Activated T-cell treated with anti-CD3 and anti-CD28 coated beads, Interleukin-2, amount 50 U/mL, for 24 hours (primary cell): ENCODE results near the gene ANKRD66.
"Not testable (repeated sequence)": the region's sequence is repeated elsewhere in the genome, so short reads cannot be mapped to it uniquely, and the experiment has no call there.

Experiments
- DNase-seq: peaks from one replicate; pipeline ENCODE4 v3.0.0-alpha.2; 2020
- H3K27ac Mint-ChIP-seq: 2 replicates; pipeline ENCODE4 v1.8.0; 2020; ENCODE audit warnings: mild to moderate bottlenecking, mixed read lengths
- H3K27me3 Mint-ChIP-seq: 2 replicates; pipeline ENCODE4 v1.8.0; 2020; ENCODE audit warnings: mixed read lengths
- H3K36me3 Mint-ChIP-seq: 2 replicates; pipeline ENCODE4 v1.8.0; 2020; ENCODE audit warnings: low read depth, mixed read lengths
- H3K4me1 Mint-ChIP-seq: 2 replicates; pipeline ENCODE4 v1.8.0; 2020; ENCODE audit warnings: low read depth, mixed read lengths
- H3K4me3 Mint-ChIP-seq: 2 replicates; pipeline ENCODE4 v1.8.0; 2020; ENCODE audit warnings: mild to moderate bottlenecking, moderate library complexity, mixed read lengths
- H3K9me3 Mint-ChIP-seq: 2 replicates; pipeline ENCODE4 v1.8.0; 2020; ENCODE audit warnings: mixed read lengths

The ANKRD66 gene

GRCh38 chr6:46764961-46765360 is 18.2 kb downstream of the ANKRD66 start:
- no peak overlapping the region for H3K4me3 Mint-ChIP-seq
- peaks cover 24% of the 10 kb centered on the region for H3K27me3 Mint-ChIP-seq
- no peaks in the 10 kb centered on the region for H3K9me3 Mint-ChIP-seq
- no peaks in the 10 kb centered on the region for H3K4me1 Mint-ChIP-seq
- no peaks in the 10 kb centered on the region for H3K36me3 Mint-ChIP-seq
- no peak for DNase-seq
- no peak overlapping the region for H3K27ac Mint-ChIP-seq

DNA sequence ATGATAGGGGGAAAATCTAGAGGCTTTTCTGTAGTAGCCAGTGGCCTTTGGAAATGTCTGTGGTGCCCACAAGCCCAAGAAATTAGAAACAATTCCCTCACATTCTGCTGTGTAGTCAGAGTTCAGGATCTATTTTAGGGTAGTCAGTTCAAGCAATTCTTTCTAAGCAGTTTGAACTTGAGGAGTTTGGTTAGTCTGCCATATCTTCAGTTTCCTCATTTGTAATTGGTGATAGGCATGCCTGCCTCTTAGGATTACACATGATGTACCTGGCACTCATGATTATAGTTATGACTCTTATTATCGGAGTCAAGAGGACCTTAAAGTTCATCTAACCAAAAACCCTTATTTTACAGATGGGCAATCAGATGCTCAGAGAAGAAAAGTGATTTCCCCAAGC is 25.3 kb downstream of the ANKRD66 start:
- H3K9me3 Mint-ChIP-seq = no peaks in the 10 kb centered on the region
- H3K4me3 Mint-ChIP-seq = no peak overlapping the region
- no peaks in the 10 kb centered on the region for H3K4me1 Mint-ChIP-seq
- DNase-seq = no peak
- peaks cover 12% of the 10 kb centered on the region for H3K27me3 Mint-ChIP-seq
- no peak overlapping the region for H3K27ac Mint-ChIP-seq
- H3K36me3 Mint-ChIP-seq = no peaks in the 10 kb centered on the region

DNA sequence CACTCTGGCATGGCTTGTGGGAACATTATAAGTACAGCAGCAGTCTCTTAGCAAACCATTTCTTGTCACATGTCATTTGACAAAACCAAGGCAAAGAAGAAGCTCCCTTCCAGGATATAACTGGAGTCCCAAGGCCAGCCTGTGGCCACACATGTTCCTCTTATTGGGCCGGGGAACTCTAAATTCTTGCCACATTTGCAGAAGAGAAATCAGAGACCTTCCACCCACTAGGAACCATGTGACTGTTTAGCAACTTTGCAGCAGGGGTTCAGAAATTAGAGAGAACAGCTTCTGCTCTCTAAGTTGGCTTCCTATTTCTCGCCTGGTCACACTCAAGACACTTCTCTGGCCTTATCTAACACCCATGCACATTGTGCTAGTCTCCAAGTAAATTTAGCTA is 26.0 kb downstream of the ANKRD66 start:
- Mint-ChIP-seq H3K36me3 (no peaks in the 10 kb centered on the region), H3K27me3 (peaks cover 9% of the 10 kb centered on the region), H3K4me1 (no peaks in the 10 kb centered on the region), H3K4me3 (no peak overlapping the region), H3K9me3 (no peaks in the 10 kb centered on the region), H3K27ac (no peak overlapping the region)
- DNase-seq = no peak

- no peak overlapping the region for H3K4me3 Mint-ChIP-seq
- no peaks in the 10 kb centered on the region for H3K9me3 Mint-ChIP-seq
- peaks cover 8% of the 10 kb centered on the region for H3K27me3 Mint-ChIP-seq
- no peak for DNase-seq
- no peaks in the 10 kb centered on the region for H3K4me1 Mint-ChIP-seq
- H3K36me3 Mint-ChIP-seq = no peaks in the 10 kb centered on the region
- H3K27ac Mint-ChIP-seq = no peak overlapping the region
Measured at GRCh38 chr6:46773201-46773855, 26.6 kb downstream of the ANKRD66 start.

- H3K27ac Mint-ChIP-seq, DNase-seq, H3K9me3 Mint-ChIP-seq, H3K36me3 Mint-ChIP-seq, H3K4me1 Mint-ChIP-seq, H3K4me3 Mint-ChIP-seq: not testable (repeated sequence)
- peaks cover 10% of the 10 kb centered on the region for H3K27me3 Mint-ChIP-seq
Measured at GRCh38 chr6:46774736-46775135, 28.0 kb downstream of the ANKRD66 start.

- Mint-ChIP-seq H3K27ac (no peak overlapping the region), H3K27me3 (peaks cover 12% of the 10 kb centered on the region), H3K36me3 (no peaks in the 10 kb centered on the region), H3K4me3 (no peak overlapping the region), H3K4me1 (no peaks in the 10 kb centered on the region), H3K9me3 (no peaks in the 10 kb centered on the region)
- no peak for DNase-seq
Measured at GRCh38 chr6:46776070-46776712, 29.5 kb downstream of the ANKRD66 start.

DNA sequence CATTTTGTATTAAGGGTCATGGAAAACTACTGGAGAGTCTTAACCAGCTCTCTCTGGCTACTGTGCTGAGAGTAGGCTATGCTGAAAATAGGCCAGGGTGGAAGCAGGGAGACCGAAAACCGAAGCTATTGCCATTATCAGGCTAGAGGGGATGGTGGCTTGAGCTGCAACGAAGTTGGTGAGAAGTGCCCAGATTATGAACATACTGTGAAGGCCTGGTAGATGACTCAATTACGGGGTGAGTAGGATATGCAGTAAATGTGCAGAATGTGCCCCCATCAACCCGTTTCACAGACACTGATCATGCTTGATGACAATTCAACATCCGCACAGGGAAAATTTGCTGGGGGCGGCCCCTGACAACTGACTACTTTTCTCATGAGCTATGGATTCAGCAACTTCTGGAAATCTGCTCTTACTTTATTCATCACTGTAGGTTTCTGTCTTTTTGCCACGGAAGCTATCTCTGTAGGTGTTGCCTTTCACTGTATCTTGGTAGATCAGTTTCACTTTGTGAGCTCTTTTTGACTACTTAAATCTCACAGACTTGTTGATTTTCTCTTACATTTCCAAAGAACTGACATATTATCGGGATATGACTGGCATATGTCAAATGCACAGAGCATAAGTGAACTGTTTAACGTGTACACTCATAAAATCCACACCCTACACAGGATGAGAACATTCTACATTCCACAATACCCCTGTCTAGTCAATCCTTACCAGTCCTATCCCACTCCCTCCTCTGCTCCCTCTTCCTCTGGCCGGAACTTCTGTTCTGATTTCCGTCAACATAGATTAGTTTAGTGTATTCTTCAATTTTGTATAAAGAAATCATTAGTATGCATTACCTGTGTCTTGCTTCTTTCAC is 31.0 kb downstream of the ANKRD66 start:
- DNase-seq = no peak
- Mint-ChIP-seq H3K4me3 (no peak overlapping the region), H3K27me3 (peaks cover 9% of the 10 kb centered on the region), H3K9me3 (no peaks in the 10 kb centered on the region), H3K36me3 (no peaks in the 10 kb centered on the region), H3K4me1 (no peaks in the 10 kb centered on the region), H3K27ac (no peak overlapping the region)

DNA sequence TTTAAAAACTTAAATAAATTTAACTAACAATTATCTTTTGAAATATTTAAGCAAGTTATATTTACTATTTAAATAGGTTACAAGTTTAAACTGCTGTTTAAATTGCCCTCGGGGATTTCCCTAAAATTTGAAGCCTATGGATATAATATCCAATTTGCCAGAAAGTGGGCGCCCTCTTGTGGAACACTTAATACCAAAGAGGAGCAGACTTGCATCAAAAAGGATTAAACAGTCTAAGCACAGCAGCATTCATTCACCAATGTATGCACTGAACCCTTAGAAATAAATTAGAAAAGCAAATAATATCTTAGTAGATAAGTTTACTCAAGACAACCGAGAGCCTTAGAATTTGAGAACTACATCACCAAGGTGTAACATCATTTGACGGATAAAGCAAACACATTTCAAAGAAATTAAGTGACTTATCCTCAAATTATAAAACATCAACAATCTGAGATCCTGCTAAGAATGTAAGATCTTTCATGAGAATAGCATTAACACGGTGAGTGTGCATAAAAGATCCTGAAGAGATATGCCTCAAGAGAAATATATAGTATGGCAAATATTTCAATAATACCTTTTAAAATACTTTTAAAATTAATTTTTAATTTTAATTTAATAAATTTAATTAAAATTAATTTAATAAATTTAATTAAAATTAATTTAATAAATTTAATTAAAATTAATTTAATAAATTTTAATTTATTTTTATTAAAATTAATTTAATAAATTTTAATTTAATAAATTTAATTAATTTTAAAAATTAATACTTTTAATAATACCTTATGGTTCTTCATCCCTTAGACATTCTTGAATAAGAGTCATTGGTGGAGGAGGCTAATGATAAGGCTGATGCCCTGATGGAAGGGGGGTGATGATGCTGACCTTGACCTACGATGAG is 35.0 kb downstream of the ANKRD66 start:
- Mint-ChIP-seq H3K9me3 (no peaks in the 10 kb centered on the region), H3K27me3 (peaks cover 15% of the 10 kb centered on the region), H3K36me3 (no peaks in the 10 kb centered on the region), H3K4me3 (no peak overlapping the region), H3K4me1 (no peaks in the 10 kb centered on the region), H3K27ac (no peak overlapping the region)
- no peak for DNase-seq

DNA sequence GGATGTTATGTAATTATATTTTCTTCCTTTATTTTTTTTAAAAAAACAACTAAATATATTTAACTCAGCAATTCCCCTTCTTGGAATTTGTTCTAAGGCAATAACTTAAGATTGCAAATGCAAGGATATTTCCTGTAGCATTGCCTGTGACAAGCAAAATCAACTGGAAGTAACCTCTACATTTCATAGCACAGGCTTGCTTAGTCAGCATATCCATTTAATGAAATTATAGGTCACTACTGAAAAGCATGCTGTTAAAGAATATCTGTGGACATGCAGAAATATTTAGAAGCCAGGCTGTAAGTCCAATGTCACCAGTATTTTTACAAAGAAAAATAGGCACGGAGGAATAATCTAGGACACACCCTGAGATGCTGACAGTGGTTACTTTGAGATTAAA is 37.8 kb downstream of the ANKRD66 start:
- DNase-seq = no peak
- Mint-ChIP-seq H3K36me3 (no peaks in the 10 kb centered on the region), H3K9me3 (no peaks in the 10 kb centered on the region), H3K27me3 (peaks cover 14% of the 10 kb centered on the region), H3K27ac (no peak overlapping the region), H3K4me1 (no peaks in the 10 kb centered on the region), H3K4me3 (no peak overlapping the region)

DNA sequence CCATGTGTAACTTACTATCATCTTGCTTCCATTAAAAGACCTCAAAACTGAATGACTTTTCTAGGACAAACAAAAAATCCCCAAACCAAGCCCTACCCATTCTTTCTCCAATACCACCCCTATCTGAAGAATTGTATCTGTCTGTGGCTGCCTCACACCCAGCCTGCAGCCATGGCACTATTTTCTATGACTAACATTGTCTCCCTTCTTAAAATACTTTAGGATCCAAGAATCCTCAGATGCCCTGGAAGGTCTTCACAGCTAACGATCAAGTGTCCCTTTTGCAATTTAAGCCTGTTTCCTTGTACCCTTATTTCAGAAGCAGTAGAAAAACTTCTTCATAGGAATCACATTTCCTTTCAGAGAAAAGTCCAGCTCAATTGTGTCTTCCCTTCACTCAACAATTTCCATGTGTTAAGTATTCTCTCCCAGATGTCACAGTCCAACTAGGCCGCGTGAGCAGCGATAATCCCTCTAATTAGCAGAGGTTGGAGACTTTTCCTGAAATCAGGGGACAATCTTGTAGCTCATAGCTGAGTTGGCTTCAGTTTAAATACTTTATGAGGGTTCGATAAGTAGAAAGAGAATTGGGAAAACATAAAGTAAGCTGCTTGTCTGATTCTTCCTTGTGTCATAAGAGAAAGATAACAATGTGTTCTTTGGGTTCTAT is 41.3 kb downstream of the ANKRD66 start:
- H3K4me3 Mint-ChIP-seq = no peak overlapping the region
- no peaks in the 10 kb centered on the region for H3K9me3 Mint-ChIP-seq
- H3K27me3 Mint-ChIP-seq = peaks cover 9% of the 10 kb centered on the region
- H3K36me3 Mint-ChIP-seq = no peaks in the 10 kb centered on the region
- no peak overlapping the region for H3K27ac Mint-ChIP-seq
- H3K4me1 Mint-ChIP-seq = no peaks in the 10 kb centered on the region
- DNase-seq = no peak

- Mint-ChIP-seq H3K27me3 (peaks cover 10% of the 10 kb centered on the region), H3K4me3 (no peak overlapping the region), H3K9me3 (no peaks in the 10 kb centered on the region), H3K4me1 (no peaks in the 10 kb centered on the region), H3K36me3 (no peaks in the 10 kb centered on the region), H3K27ac (no peak overlapping the region)
- DNase-seq = no peak
Measured at GRCh38 chr6:46788791-46789190, 42.1 kb downstream of the ANKRD66 start.

DNA sequence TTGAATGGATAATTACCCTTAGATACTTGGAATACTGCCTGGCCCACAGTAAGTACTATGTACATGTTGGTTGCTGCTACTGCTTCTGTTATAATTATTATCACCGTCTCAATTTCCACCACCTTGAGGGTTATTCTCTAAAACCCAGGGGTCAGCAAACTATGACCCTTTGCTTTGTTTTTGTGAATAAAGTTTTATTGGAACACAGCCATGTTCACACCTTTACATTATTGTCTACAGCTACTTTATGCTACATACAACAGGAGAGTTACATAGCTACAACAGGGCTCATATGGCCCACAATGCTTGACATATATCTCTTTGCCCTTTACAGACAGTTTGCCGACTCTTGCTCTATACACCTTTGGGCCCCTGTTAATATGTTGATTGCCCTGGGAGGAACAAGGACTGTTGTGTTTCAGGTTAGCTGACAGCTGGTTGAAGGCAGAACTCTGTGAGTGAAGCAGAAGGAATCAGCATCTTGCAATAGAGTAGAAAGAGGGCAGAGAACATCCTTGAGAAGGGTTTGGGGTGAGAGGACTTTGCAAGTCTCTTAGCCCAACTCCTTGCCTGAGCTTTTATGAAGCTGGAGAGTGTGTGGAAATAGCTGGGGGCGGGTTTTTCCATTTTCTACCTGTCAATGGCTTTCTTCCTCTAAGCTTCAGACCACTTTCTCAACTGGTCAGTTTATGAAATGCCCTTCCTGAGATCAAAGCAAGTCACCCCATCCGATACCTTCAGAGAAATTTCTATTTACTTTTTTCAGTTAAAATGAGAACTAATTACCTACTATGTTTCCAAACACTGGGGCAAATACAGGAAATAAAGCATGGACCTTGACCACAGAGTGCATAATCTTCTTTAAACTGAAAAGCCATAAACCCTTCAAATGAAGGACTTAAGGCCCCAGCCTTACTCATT is 43.0 kb downstream of the ANKRD66 start:
- H3K9me3 Mint-ChIP-seq = no peaks in the 10 kb centered on the region
- no peaks in the 10 kb centered on the region for H3K36me3 Mint-ChIP-seq
- DNase-seq = no peak
- H3K4me3 Mint-ChIP-seq = no peak overlapping the region
- H3K27ac Mint-ChIP-seq = no peak overlapping the region
- H3K4me1 Mint-ChIP-seq = no peaks in the 10 kb centered on the region
- peaks cover 15% of the 10 kb centered on the region for H3K27me3 Mint-ChIP-seq

DNA sequence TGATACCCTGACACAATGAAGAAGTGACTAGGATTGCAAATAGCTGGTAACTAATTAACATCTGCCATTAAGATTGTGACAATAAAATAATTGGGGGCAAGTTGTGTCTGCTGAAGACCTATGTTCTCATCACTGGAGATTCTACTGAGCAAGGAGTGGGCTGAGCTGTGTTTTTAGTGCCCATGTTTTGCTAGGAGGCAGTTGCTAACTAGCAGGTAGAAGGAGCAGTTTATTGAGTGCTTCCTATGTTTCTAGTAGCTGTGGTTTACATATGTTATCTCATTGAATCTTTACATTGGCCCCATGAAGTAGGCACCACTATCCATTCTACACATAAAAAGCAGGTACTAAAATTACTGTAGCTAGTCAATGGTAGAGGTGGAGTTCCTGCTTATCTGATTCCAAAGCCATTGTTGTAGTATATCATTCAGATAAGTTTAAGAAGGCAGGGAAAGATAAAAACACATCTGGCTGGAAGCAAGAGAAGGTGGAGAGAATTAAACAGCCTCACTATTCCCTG is 43.7 kb downstream of the ANKRD66 start:
- H3K27ac Mint-ChIP-seq = no peak overlapping the region
- H3K9me3 Mint-ChIP-seq = no peaks in the 10 kb centered on the region
- H3K4me3 Mint-ChIP-seq = no peak overlapping the region
- DNase-seq = no peak
- H3K27me3 Mint-ChIP-seq = peaks cover 19% of the 10 kb centered on the region
- no peaks in the 10 kb centered on the region for H3K4me1 Mint-ChIP-seq
- H3K36me3 Mint-ChIP-seq = no peaks in the 10 kb centered on the region
